Spleen (tissue), 11 donors: Measurements from ENCODE around the gene FXYD4. TPM values are rescaled to one million over a fixed set of nuclear protein-coding genes. Genes with fewer than 3 reads are reported as not detected.
"Not testable (repeated sequence)": the region's sequence is repeated elsewhere in the genome, so short reads cannot be mapped to it uniquely, and the experiment has no call there.

ENCODE experiments used
- DNase-seq: peaks from one replicate; pipeline ENCODE4 v3.0.0-alpha.2; 2020
- H3K27ac ChIP-seq, 8 donors: fragments of 200-600 bp; sonication (generic) in 7 of 8; 1 replicate in 4 of 8; 2 replicates in 4 of 8; pipeline versions ENCODE4 v1.5.0 to v1.8.0; 2016 to 2021; ENCODE audit warnings: inconsistent platforms in 4 of 8, mild to moderate bottlenecking in 4 of 8, moderate library complexity in 1 of 8
- H3K27me3 ChIP-seq, 7 donors: fragments of 200-600 bp; sonication (generic) in 6 of 7; replicated peaks in 1 of 7; 1 replicate in 4 of 7; 2 replicates in 3 of 7; pipeline versions ENCODE4 v1.5.0 to v1.8.0; 2016 to 2021; ENCODE audit warnings: inconsistent platforms in 3 of 7, mild to moderate bottlenecking in 1 of 7
- H3K36me3 ChIP-seq, 6 donors: fragments of 200-600 bp; sonication (generic) in 5 of 6; 1 replicate in 4 of 6; 2 replicates in 2 of 6; pipeline versions ENCODE4 v1.5.0 to v1.8.0; 2016 to 2021; ENCODE audit warnings: inconsistent platforms in 2 of 6
- H3K4me1 ChIP-seq, 6 donors: fragments of 200-600 bp; sonication (generic) in 5 of 6; 1 replicate in 3 of 6; 2 replicates in 3 of 6; pipeline versions ENCODE4 v1.5.0 to v1.8.0; 2016 to 2021; ENCODE audit warnings: inconsistent platforms in 3 of 6
- H3K4me3 ChIP-seq, 8 donors: fragments of 200-600 bp; sonication (generic) in 7 of 8; 1 replicate in 4 of 8; 2 replicates in 4 of 8; pipeline versions ENCODE4 v1.5.0 to v1.8.0; 2016 to 2021; ENCODE audit warnings: inconsistent platforms in 4 of 8, mild to moderate bottlenecking in 4 of 8, moderate library complexity in 2 of 8
- H3K9me3 ChIP-seq, 8 donors: fragments of 200-600 bp; sonication (generic) in 7 of 8; 1 replicate in 4 of 8; 2 replicates in 4 of 8; pipeline versions ENCODE4 v1.5.0 to v1.8.0; 2016 to 2021; ENCODE audit warnings: inconsistent platforms in 4 of 8
- POLR2A ChIP-seq, 3 donors: fragments of 450-650 bp; IDR thresholded peaks; one replicate each; pipeline ENCODE4 v1.5.1; 2017; ENCODE audit warnings: antibody characterized with exemption in 3 of 3, mild to moderate bottlenecking in 1 of 3
- POLR2AphosphoS5 ChIP-seq, 3 donors: sonication (generic); formaldehyde crosslinking; IDR thresholded peaks; one replicate each; pipeline ENCODE4 v1.5.1; 2017; ENCODE audit warnings: antibody characterized with exemption in 3 of 3
- WGBS, 5 donors: extraction: QIAGEN DNeasy Blood & Tissue Kit in 3 of 5; methylation state at CpG; one replicate each; pipeline versions ENCODE4 v1.1.5 to v1.1.7; 2013 to 2018; 5-methylcytosine and 5-hydroxymethylcytosine counted together
- intact Hi-C: fragments of 100-400 bp; cut with DNase I; formaldehyde crosslinking; loops from one replicate; pipeline ENCODE4 v1.15.0; 2023; ENCODE audit warnings: low total_unique reads
- polyA plus RNA-seq, 3 donors: library from polyadenylated mRNA; stranded (reverse); fragments of 200-250 nt; gene quantifications; one replicate each; pipeline ENCODE4 v1.2.1, GENCODE V29; 2013
- total RNA-seq, 7 donors: library from RNA; depleted of rRNA in 3 of 7; stranded (reverse); fragments of >200 nt in 3 of 7; fragmentation: NEBNext Ultra II Directional in 4 of 7; extraction: Animal tissue kit (Norgen Biotek cat#: 25700) in 4 of 7; gene quantifications; one replicate each; pipeline versions ENCODE4 v1.1.0 to v1.2.1, GENCODE V29; 2016 to 2021
- TF ChIP-seq, protein P1 (sequence below), 11 experiments: fragments of 200-600 bp in 7 of 11; fragments of 450-650 bp in 4 of 11; sonication (generic) in 4 of 11; IDR thresholded peaks in 8 of 11; conservative IDR thresholded peaks in 3 of 11; 1 replicate in 7 of 11; 2 replicates in 4 of 11; pipeline versions ENCODE4 v1.4.0 to v1.8.0; 2016 to 2021; ENCODE audit warnings: antibody characterized with exemption in 11 of 11, inconsistent platforms in 4 of 11, mild to moderate bottlenecking in 1 of 11
- donor health status: healthy with polysubstance abuse.
- donor health status: DM: no; HTN: no; CAD: no; lungs with moderate emphysema.
- donor health status: DM: no; HTN: no; CAD: no.
- donor health status: Bipolar disorder and iron deficiency.
- donor health status: healthy.
- donor health status: DM: no; HTN: no; CAD: no.
- donor health status: DM: yes; HTN: yes; CAD: no.

The FXYD4 gene
- total and polyA plus RNA-seq, 10 donors, result 0.20 TPM; not detected in 9

DNA sequence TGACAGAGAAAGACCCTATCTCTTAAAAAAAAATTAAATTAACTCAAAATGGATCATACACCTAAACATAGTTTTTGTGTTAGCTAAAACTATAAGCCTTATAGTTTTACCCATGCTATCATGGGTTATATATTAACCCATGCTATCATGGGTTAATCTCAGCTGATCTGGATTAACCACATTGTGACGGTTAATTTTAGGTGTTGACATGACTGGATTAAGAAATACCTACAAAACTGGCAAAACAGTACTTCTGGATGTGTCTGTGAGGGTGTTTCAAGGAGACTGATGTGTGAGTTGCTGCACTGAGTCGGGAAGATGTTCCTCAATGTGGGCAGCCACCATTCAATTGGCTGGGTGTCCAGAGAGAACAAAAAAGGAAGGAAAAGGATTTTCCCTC lies 44.3 kb upstream of the FXYD4 start:
- 25 to 82% (median 61%) methylated on average over 2 of the region's 2 CpGs for WGBS, 5 donors
- intact Hi-C loops, result no loop called here
- H3K4me3 ChIP-seq, result no peak overlapping the region

DNA sequence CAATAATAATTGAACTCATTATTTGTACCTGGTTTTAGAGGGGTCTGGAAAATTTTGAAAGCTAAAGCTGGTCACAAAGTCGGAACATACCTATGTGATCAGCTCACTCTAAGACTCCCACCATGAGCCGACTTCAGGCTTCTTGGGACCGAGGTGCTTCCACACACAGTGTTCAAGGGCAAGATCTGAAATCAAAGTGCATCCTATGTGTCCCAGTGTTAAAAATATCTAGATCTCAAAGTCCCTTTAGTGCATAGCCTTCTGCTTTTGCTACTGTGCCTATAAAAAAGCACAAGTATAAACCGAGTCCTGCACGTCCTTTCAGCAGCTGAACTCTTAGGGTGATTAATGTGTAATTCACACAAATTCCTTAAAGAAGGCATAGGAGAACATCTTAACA lies 43.5 kb upstream of the FXYD4 start:
- H3K4me1 ChIP-seq, result peaks cover 3 to 32% (median 11%) of the 10 kb centered on the region in 6 donors
- no peaks in the 10 kb centered on the region for H3K9me3 ChIP-seq
- TF ChIP-seq POLR2A (IDR thresholded peaks at IDR 0.05) (no peak), POLR2AphosphoS5 (IDR thresholded peaks at IDR 0.05) (no peak)
- TF ChIP-seq, protein P1, sequence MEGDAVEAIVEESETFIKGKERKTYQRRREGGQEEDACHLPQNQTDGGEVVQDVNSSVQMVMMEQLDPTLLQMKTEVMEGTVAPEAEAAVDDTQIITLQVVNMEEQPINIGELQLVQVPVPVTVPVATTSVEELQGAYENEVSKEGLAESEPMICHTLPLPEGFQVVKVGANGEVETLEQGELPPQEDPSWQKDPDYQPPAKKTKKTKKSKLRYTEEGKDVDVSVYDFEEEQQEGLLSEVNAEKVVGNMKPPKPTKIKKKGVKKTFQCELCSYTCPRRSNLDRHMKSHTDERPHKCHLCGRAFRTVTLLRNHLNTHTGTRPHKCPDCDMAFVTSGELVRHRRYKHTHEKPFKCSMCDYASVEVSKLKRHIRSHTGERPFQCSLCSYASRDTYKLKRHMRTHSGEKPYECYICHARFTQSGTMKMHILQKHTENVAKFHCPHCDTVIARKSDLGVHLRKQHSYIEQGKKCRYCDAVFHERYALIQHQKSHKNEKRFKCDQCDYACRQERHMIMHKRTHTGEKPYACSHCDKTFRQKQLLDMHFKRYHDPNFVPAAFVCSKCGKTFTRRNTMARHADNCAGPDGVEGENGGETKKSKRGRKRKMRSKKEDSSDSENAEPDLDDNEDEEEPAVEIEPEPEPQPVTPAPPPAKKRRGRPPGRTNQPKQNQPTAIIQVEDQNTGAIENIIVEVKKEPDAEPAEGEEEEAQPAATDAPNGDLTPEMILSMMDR (IDR thresholded peaks at IDR 0.05 in 8 of 11, conservative IDR thresholded peaks at IDR 0.05 in 3 of 11), result no peak
- no peaks in the 10 kb centered on the region for H3K36me3 ChIP-seq
- H3K4me3 ChIP-seq, result no peak overlapping the region
- intact Hi-C loops, result no loop called here
- WGBS, 5 donors, result 88 to 95% (median 90%) methylated on average over 5 of the region's 5 CpGs
- H3K27ac ChIP-seq, result no peak overlapping the region
- peaks cover 0 to 8% (median 0%) of the 10 kb centered on the region in 7 donors for H3K27me3 ChIP-seq
- DNase-seq, result no peak

More for the DNA sequence above, 44.3 kb upstream of the FXYD4 start:
- DNase-seq, result no peak
- peaks cover 5 to 32% (median 17%) of the 10 kb centered on the region in 6 donors for H3K4me1 ChIP-seq
- peaks cover 0 to 17% (median 0%) of the 10 kb centered on the region in 7 donors for H3K27me3 ChIP-seq
- no peak overlapping the region for H3K27ac ChIP-seq
- TF ChIP-seq, protein P1 (IDR thresholded peaks at IDR 0.05 in 8 of 11, conservative IDR thresholded peaks at IDR 0.05 in 3 of 11), result no peak
- TF ChIP-seq POLR2AphosphoS5 (IDR thresholded peaks at IDR 0.05) (no peak), POLR2A (IDR thresholded peaks at IDR 0.05) (no peak)
- no peaks in the 10 kb centered on the region for H3K36me3 ChIP-seq
- H3K9me3 ChIP-seq, result no peaks in the 10 kb centered on the region

DNA sequence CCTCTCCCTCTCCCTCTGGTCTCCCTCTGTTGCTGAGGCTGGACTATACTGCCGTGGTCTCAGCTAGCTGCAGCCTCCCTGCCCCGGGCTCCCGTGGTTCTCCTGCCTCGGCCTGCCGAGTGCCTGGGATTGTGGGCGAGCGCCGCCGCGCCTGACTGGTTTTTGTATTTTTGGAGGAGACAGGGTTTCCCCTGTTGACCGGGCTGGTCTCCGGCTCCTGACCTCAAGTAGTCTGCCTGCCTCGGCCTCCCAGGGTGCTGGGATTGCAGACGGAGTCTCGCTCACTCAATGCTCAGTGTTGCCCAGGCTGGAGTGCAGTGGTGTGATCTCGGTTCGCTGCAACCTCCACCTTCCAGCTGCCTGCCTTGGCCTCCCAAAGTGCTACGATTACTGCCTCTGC lies 42.6 kb upstream of the FXYD4 start:
- H3K27ac ChIP-seq, H3K27me3 ChIP-seq, H3K9me3 ChIP-seq, intact Hi-C loops, DNase-seq, H3K36me3 ChIP-seq, H3K4me3 ChIP-seq: not testable (repeated sequence)
- WGBS, 5 donors, result 92 to 95% (median 93%) methylated on average over 16 to 18 of the region's 18 CpGs
- peaks cover 0 to 26% (median 8%) of the 10 kb centered on the region in 6 donors for H3K4me1 ChIP-seq

DNA sequence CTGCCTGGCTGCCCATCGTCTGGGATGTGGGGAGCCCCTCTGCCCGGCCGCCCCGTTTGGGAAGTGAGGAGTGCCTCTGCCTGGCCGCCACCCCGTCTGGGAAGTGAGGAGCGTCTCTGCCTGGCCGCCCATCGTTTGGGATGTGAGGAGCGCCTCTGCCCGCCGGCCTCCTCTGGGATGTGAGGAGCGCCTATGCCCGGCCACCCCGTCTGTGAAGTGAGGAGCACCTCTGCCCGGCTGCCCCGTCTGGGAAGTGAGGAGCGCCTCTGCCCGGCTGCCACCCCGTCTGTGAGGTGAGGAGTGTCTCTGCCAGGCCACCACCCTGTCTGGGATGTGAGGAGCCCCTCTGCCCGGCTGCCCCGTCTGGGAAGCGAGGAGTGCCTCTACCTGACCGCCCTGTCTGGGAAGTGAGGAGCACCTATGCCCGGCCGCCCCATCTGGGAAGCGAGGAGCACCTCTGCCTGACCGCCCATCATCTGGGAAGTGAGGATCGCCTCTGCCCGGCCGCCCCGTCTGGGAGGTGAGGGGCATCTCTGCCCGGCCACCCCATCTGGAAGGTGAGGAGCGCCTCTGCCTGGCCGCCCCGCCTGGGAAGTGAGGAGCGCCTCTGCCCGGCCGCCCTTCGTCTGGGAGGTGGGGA lies 42.1 kb upstream of the FXYD4 start:
- H3K4me1 ChIP-seq, result peaks cover 0 to 26% (median 8%) of the 10 kb centered on the region in 6 donors
- DNase-seq, H3K27ac ChIP-seq, H3K4me3 ChIP-seq, H3K27me3 ChIP-seq, H3K9me3 ChIP-seq, intact Hi-C loops, H3K36me3 ChIP-seq: not testable (repeated sequence)
- WGBS, 5 donors, result 91 to 96% (median 94%) methylated on average over 15 to 40 of the region's 40 CpGs

DNA sequence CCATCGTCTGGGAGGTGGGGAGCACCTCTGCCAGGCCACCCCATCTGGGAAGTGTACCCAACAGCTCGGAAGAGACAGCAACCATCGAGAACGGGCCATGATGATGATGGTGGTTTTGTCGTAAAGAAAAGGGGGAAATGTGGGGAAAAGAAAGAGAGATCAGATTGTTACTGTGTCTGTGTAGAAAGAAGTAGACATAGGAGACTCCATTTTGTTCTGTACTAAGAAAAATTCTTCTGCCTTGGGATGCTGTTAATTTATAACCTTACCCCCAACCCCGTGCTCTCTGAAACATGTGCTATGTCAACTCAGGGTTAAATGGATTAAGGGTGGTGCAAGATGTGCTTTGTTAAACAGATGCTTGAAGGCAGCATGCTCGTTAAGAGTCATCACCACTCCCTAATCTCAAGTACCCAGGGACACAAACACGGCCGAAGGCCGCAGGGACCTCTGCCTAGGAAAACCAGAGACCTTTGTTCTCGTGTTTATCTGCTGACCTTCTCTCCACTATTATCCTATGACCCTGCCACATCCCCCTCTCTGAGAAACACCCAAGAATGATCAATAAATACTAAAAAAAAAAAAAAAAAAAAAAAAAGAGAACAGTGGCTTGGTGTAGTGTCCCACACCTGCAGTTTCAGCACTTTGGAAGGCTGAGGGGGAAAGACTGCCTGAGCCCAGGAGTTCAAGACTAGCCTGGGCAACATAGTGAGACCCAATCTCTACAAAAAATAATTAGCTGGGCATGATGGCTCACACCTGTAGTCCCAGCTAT lies 41.2 kb upstream of the FXYD4 start:
- intact Hi-C loops, H3K4me3 ChIP-seq, DNase-seq, H3K9me3 ChIP-seq, H3K36me3 ChIP-seq, H3K27me3 ChIP-seq: not testable (repeated sequence)
- 66 to 85% (median 69%) methylated on average over 6 to 10 of the region's 11 CpGs for WGBS, 5 donors
- Histone ChIP-seq H3K27ac (peak overlapping the region in 1 of 8 donors; percentile 16), H3K4me1 (peaks cover 0 to 26% (median 8%) of the 10 kb centered on the region in 6 donors)

DNA sequence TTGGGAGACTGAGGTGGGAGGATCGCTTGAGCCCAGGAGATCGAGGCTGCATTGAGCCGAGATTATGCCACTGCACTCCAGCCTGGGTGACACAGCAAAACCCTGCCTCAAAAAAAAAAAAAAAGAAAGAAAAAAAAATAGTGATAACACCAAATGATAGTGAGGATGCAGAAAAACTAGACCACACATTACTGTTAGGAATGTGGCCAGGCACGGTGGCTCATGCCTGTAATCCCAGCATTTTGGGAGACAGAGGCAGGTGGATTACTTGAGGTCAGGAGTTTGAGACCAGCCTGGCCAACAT lies 40.7 kb upstream of the FXYD4 start:
- H3K9me3 ChIP-seq, intact Hi-C loops: not testable (repeated sequence)
- 61 to 88% (median 76%) methylated on average over 4 of the region's 4 CpGs for WGBS, 5 donors

More for the DNA sequence above, 40.7 kb upstream of the FXYD4 start:
- not testable (repeated sequence) for H3K4me3 ChIP-seq, H3K27me3 ChIP-seq, DNase-seq, H3K36me3 ChIP-seq
- Histone ChIP-seq H3K27ac (peak overlapping the region in 1 of 8 donors; percentile 16), H3K4me1 (peaks cover 0 to 26% (median 8%) of the 10 kb centered on the region in 6 donors)
